ENCODE measurements around the gene DOCK9. TPM values are rescaled to one million over a fixed set of nuclear protein-coding genes. Genes with fewer than 3 reads are reported as not detected.

Gene DOCK9
- total and polyA plus RNA-seq, 8 donors: 7.5 to 26.3 (median 16.3) TPM

GRCh38 chr13:98972059-98972458, 5.8 kb downstream of the DOCK9 start:
- no peak overlapping the region for H3K4me3 ChIP-seq
- H3K9me3 ChIP-seq: no peaks in the 10 kb centered on the region
- H3K27ac ChIP-seq: no peak overlapping the region
- H3K4me1 ChIP-seq: peaks cover 0 to under 1% (median 0%) of the 10 kb centered on the region in 3 donors
- FAIRE-seq (no peak), ATAC-seq (no peak), DNase-seq (no peak)
- H3K27me3 ChIP-seq: no peaks in the 10 kb centered on the region
- 72 to 93% methylated on average over 3 of the region's 3 CpGs for WGBS, 2 donors
- intact Hi-C loops (cut with DNase I): no loop called here
- H3K36me3 ChIP-seq: no peaks in the 10 kb centered on the region
- TF ChIP-seq CTCF (IDR thresholded peaks at IDR 0.05): no peak

- 85 to 90% methylated on average over 5 of the region's 5 CpGs for WGBS, 2 donors
- ATAC-seq (no peak), DNase-seq (no peak), FAIRE-seq (no peak)
- TF ChIP-seq CTCF (IDR thresholded peaks at IDR 0.05): no peak
- Histone ChIP-seq H3K27me3 (no peaks in the 10 kb centered on the region), H3K4me1 (no peaks in the 10 kb centered on the region), H3K9me3 (no peaks in the 10 kb centered on the region), H3K36me3 (no peaks in the 10 kb centered on the region), H3K4me3 (no peak overlapping the region), H3K27ac (no peak overlapping the region)
- intact Hi-C loops (cut with DNase I): no loop called here
Measured at GRCh38 chr13:98970330-98970729, 7.5 kb downstream of the DOCK9 start.

- H3K9me3 ChIP-seq: no peaks in the 10 kb centered on the region
- FAIRE-seq (no peak), ATAC-seq (no peak), DNase-seq (no peak)
- H3K27me3 ChIP-seq: no peaks in the 10 kb centered on the region
- no peak overlapping the region for H3K4me3 ChIP-seq
- intact Hi-C loops (cut with DNase I): no loop called here
- 80 to 83% methylated on average over 4 of the region's 4 CpGs for WGBS, 2 donors
- no peak for TF ChIP-seq CTCF (IDR thresholded peaks at IDR 0.05)
- H3K36me3 ChIP-seq: no peaks in the 10 kb centered on the region
- H3K27ac ChIP-seq: no peak overlapping the region
- H3K4me1 ChIP-seq: no peaks in the 10 kb centered on the region
Measured at GRCh38 chr13:98967491-98967890, 10.4 kb downstream of the DOCK9 start.

- no peaks in the 10 kb centered on the region for H3K36me3 ChIP-seq
- FAIRE-seq (no peak), ATAC-seq (no peak), DNase-seq (no peak)
- TF ChIP-seq CTCF (IDR thresholded peaks at IDR 0.05): no peak
- no peaks in the 10 kb centered on the region for H3K27me3 ChIP-seq
- no peaks in the 10 kb centered on the region for H3K4me1 ChIP-seq
- no peak overlapping the region for H3K4me3 ChIP-seq
- no peaks in the 10 kb centered on the region for H3K9me3 ChIP-seq
- no peak overlapping the region for H3K27ac ChIP-seq
- WGBS, 2 donors: 93 to 96% methylated on average over 11 of the region's 11 CpGs
- intact Hi-C loops (cut with DNase I): no loop called here
Measured at GRCh38 chr13:98966019-98966418, 11.8 kb downstream of the DOCK9 start.

- no peak overlapping the region for H3K4me3 ChIP-seq
- H3K27ac ChIP-seq: no peak overlapping the region
- TF ChIP-seq CTCF (IDR thresholded peaks at IDR 0.05): no peak
- no peak for ATAC-seq
- intact Hi-C loops (cut with DNase I): no loop called here
- H3K4me1 ChIP-seq: no peaks in the 10 kb centered on the region
- H3K27me3 ChIP-seq: no peaks in the 10 kb centered on the region
- DNase-seq: no peak
- WGBS, 2 donors: 85 to 86% methylated on average over 2 of the region's 2 CpGs
- no peaks in the 10 kb centered on the region for H3K9me3 ChIP-seq
- no peak for FAIRE-seq
- H3K36me3 ChIP-seq: no peaks in the 10 kb centered on the region
Measured at GRCh38 chr13:98965325-98965724, 12.5 kb downstream of the DOCK9 start.

Data from pancreas (tissue), 10 donors.